HG03066 (cell line): Measurements from ENCODE around the gene DOHH.
"Not testable (repeated sequence)": the region's sequence is repeated elsewhere in the genome, so short reads cannot be mapped to it uniquely, and the experiment has no call there.

Experiments
- ATAC-seq: cut with Tn5 transposase; IDR thresholded peaks from one replicate; pipeline ENCODE4 v1.9.1; 2021; ENCODE audit warnings: low read depth; ENCODE audit not compliant: unreplicated experiment

Gene DOHH

GRCh38 chr19:3520166-3521103 lies 20.0 kb upstream of the DOHH start:
- ATAC-seq = no peak

GRCh38 chr19:3519126-3519525 lies 18.7 kb upstream of the DOHH start:
- ATAC-seq = no peak

- ATAC-seq = no peak
Measured at GRCh38 chr19:3518659-3519058, 18.2 kb upstream of the DOHH start.

DNA sequence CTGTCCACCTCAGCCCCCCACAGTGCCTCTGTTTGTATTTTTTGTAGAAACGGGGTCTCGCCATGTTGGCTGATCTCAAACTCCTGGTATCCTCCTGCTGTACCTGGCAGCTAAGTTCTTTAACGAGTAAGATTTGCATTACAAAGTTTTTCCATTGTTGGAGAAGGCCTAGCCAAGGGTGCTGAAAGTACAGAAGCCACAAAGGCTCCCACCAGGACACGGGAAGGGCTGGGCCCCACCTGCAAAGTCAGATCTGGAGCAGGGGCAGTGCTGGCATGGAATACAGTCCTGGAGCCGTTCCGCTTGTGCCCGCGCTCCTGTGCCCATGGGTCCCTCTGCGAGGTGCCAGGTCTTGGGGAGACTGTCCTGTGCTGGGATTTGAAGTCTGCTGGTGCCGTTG lies 17.8 kb upstream of the DOHH start:
- ATAC-seq = no peak

- no peak for ATAC-seq
Measured at GRCh38 chr19:3517638-3518037, 17.2 kb upstream of the DOHH start.

DNA sequence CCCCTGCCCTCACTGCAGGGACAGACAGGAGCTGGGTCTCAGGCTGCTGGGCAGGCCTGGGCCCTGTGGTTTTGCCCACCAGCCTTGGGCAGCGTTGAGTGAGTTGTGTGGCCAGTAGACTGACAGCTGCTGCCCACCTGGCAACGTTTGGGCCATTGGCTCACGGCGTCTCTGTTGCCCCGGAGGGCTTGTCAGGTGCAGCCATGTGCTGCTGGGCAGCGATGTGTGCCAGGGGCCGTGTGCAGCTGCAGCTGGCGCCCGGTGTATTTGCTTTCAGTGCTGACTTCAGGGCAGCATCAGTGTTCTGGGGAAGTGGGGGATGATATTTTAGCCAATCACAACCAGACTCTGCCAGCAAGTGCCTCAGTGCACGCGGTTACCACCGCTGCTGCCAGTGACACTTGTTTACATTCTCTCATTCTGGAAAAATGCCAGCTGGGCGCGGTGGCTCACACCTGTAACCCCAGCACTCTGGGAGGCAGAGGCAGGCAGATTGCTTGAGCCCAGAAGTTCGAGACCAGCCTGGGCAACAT lies 16.3 kb upstream of the DOHH start:
- ATAC-seq = no peak

- ATAC-seq = no peak
Measured at GRCh38 chr19:3515891-3516422, 15.5 kb upstream of the DOHH start.

GRCh38 chr19:3514930-3515329 lies 14.5 kb upstream of the DOHH start:
- no peak for ATAC-seq

DNA sequence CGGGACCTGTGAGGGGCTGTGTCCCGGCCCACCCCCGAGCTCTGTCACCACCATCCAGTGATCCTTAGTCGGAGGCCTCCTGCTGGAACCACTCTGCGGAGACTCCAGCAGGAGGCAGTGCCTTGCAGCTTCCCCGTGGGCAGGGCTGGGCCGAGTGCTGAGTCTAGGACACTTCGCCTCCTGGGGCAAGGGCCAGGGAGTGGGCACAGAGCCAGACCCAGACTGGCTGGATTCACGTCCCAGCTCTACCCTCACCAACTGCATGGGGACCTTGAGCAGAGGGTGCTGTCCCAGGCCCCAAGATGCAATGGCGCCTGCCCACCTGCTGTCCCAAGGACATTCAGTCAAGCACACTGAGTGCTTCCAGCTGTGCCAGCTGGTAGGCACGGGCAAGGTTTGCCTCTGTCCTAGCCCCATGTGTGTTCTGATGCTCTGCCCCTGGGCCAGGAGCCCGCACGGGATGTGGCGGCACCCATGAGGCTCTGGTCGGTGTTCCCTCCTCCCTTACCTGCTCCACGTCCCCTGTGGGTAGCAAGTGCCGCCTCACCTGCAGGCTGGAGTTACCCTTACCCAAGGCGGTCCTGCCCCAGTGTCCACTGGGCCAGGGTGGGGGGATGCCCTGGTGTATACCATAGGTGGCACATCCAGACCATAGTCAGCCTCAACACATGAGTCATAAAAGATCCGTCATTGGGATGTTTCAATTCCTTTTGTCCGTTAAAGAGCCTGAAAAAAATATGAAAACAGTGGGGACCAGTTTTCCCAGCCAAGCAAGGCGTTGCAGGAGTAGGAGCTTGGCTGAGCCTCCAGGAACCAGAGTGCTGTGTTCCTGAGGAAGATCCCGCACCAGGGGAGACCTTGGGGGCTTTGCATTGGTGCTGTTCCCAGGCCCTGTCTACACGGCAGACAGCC lies 13.0 kb upstream of the DOHH start:
- ATAC-seq = no peak

DNA sequence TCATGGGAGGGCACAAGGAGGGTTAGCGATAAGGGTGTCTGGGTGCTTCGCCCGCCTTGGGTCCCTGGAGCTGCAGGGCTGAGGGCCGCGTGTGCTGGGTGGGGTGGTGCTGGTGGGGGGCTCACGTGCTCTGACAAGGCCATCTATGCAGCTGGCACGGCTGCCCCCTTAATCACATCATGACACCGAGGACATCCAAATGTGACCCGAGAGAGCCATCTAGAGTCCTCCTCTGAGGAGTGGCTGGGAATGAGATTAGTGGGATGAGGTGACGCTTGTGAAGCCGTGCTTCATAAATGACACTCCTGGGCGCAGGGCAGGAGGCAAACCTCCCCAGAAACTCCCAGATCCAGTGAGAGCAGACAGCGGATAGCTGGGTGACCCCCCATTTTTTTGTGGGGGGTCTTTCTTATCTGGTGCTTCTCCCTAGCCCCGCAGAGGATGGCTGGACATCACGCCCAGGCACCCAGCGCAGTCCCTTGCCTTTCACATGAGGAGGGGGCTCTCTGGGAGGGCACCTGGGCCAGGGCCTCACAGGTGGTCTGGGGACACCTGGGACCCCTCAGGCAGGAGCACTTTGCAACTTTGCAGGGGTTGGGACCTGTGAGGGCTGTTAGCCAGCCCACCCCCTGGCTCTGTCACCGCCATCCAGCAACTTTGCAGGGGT lies 12.2 kb upstream of the DOHH start:
- no peak for ATAC-seq

GRCh38 chr19:3511506-3512251 lies 11.2 kb upstream of the DOHH start:
- no peak for ATAC-seq

- ATAC-seq = no peak
Measured at GRCh38 chr19:3510727-3511126, 10.3 kb upstream of the DOHH start.

DNA sequence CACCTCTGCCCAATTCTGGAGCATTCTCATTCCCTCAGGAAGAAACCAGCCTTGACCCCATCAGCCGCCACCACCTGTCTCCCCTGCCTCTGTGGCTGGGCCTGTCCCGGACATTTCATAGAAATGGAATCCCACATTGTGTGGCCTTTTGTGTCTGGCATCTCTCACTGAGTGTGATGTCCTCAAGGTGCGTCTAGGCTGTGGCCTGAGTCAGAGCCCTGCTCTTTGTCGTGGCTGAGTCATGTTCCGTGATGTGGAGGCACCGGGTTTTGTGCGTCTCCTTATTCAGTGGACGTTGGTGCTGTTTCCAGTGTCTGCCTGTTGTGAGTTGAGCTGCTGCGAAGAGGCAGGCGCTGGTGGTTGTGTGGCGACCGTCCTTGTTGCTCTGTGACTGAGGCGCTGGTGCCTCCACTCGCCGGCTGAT lies 9.1 kb upstream of the DOHH start:
- ATAC-seq = no peak

DNA sequence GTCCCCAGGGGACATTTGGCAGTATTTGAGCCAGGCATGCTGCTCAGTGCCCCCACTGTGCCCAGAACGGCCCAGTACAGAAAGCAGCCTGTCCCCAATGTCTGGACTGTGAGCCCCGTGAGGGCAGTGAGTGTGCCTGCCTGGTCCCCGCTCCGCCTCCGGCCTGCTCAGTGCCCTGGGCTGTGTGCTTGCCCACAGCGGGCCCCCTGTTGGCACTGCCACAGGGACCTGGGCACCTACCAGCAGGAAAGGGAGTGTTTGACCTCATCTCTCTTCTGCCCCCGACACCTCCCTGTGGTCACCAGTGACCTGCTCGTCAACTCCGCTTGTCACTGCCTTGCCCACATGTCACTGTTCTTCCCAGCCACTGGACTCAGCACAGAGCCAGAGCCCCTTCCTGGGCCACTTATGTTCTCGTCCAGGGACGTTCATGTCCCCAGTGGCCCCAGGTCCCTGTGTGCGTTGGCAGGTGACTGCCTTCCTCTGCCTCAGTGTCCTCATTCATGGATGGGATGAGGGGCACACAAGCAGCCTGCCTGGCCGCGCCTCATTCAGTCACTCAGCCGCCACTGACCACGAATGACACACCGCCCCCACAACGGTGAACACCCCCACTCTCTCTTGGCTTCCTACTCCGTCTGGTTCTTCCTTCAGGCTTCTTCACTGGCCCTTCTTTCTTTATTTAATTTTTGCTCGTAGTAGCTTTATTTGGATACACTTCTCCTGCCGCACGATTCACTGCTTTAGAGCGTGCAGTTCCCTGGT lies 8.5 kb upstream of the DOHH start:
- ATAC-seq = no peak

DNA sequence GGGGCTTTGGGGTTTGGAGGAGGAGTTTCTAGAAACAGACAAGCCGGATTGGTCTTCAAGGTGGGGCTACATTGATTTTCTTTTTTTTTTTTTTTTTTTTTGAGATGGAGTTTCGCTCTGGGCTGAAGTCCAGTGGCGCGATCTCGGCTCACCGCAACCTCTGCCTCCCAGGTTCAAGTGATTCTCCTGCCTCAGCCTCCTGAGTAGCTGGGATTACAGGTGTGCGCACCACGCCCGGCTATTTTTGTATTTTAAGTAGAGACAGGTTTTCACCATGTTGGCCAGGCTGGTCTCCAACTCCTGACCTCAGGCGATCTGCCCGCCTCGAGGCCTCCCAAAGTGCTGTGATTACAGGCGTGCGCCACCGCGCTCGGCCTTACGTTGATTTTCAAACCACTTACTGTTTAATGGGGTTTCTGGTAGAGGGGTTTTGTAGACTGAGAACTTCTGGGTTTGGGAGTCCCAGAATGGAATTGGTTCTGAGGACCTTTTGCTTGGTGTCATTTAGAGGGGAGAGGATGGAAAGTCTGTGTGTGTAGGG lies 7.7 kb upstream of the DOHH start:
- not testable (repeated sequence) for ATAC-seq

- ATAC-seq = no peak
Measured at GRCh38 chr19:3507371-3508120, 7.1 kb upstream of the DOHH start.

DNA sequence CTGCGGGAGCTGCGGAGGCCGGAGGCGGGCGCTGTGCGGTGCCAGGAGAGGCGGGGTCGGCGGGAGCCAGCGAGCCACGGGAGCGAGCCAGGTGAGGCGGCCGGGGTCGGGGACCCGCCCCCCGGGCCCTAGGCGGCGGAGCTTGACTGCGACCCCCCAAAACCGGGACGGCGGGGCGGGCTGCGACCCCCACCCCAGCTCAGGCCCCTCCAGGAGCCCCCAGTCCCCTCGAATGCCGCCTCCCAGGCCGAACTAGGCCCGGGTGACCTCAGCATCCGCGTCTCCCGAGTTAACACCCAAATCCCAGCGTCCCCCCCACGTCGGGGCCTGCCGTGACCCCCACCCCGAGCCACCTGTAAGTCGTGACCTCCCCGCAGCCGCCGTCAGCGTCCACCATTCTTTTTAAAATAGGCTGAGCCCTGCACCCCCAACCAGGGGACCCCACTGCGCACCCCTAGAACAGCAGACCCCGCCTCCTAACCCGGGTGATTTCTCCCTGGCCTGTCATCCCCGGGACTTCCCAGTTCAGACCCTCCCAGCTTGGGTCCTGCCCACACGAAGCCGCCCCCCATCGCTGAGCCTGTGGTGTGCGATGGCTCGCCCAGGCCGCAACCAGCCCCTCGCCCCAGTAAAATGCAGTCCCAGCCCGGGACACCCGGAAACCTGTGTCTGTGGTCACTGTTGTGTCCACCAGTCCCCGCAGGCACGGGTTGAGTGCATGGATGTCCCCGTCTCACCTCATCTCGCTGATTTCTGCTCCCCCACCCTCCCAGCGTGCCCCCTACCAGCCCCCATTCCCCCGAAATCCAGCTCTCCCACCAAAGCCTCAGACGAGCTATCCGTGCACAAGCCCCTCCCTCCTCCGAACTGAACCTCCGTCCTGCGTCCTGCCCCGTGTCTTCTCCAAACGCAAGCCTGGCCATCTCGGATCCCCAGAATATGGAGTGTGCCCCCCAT lies 6.2 kb upstream of the DOHH start:
- ATAC-seq = peak; percentile 12
